Activated CD4-positive, alpha-beta T cell treated with anti-CD3 and anti-CD28 coated beads, Interleukin-2, amount 50 U/mL, for 16 hours (primary cell): ENCODE data around the gene PRAMEF18.
A peak's percentile ranks its signal among the peaks of the same experiment; 100 is the strongest.
"Not testable (repeated sequence)": the region's sequence is repeated elsewhere in the genome, so short reads cannot be mapped to it uniquely, and the experiment has no call there.

Experiments
- DNase-seq: peaks from one replicate; pipeline ENCODE4 v3.0.0-alpha.2; 2020

PRAMEF18 gene, protein sequence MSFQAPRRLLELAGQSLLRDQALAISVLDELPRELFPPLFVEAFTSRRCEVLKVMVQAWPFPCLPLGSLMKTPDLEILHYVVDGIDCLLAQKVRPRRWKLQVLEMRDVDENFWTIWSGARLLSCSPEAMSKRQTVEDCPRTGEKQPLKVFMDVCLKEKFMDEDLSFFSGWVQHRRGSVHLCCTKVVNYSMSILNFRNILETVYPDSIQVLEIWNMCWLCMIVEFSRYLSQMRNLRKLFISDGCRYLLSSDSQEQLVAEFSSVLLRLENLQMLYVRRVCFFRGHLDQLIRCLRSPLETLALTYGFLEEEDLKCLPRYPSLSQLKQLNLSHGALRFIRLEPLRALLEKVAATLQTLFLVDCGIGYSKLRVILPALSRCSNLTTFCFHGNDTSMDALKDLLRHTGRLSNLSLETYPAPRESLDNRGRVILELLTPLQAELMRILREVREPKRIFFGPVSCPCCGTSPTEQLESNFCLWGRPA

GRCh38 chr1:13225675-13226204 is at the start of gene PRAMEF18:
PRAMEF18 (minus strand) TSS chr1:13226154; CDS start chr1:13226106, 48 bp downstream.
- not testable (repeated sequence) for DNase-seq

- DNase-seq, result not testable (repeated sequence)
Measured at GRCh38 chr1:13265124-13265523, 39.2 kb upstream of the PRAMEF18 start.

DNA sequence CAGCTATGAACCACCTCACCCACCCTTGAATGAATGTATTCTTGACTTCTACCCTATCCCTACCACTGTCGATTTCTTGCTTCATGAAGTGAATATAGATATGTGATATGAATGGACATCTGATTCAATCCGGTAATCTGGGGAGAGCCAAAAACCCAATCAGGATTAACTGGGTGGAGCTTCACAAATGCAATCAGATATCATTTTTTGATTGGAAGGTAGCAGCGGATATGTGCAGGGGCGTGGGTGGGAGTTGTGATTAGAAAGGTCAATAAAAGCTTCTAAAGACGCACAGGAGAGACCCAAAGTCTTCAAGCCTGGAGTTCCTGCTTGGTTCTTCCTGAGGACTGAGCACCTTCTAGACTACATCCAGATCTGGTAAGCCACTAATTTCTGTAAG is 27.9 kb upstream of the PRAMEF18 start, which contains the start of gene PRAMEF5:
TSS of gene PRAMEF5 (plus strand) at position 301 of the 400 bp plus-strand sequence. CDS start 5,071 bp downstream, outside the sequence.
- DNase-seq, result not testable (repeated sequence)

DNA sequence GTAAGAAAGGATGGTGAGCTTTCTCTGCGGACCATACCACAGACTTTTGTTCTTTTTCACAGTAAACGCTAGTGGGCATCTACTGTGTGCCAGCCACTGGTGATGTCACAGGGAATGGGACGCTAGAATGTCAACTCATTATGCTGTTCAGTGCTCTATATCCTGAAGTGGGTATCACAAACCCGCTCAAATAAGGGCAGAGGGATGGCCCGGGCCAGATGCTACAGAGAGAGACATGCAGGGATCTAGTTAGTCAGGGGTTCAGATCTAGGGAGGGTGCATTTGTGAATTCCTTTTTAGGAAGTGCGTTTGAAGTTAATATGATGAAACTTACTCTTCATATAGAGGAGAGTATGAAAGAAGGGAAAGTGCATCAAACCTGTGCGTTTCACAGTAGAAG is 21.2 kb upstream of the PRAMEF18 start:
- DNase-seq, result not testable (repeated sequence)

DNA sequence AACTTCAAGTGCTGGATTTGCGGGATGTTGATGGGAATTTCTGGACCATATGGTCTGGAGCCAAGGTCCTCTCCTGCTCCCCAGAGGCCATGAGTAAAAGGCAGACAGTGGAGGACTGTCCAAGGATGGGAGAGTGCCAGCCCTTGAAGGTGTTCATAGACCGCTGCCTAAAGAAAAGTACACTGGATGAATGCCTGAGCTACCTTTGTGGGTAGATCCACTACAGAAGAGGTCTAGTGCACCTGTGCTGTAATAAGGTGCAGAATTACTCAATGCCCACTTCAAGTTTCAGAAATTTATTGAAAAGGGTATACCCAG is 20.6 kb upstream of the PRAMEF18 start:
- DNase-seq, result not testable (repeated sequence)

GRCh38 chr1:13245841-13246553 is 20.0 kb upstream of the PRAMEF18 start:
- DNase-seq, result not testable (repeated sequence)

DNA sequence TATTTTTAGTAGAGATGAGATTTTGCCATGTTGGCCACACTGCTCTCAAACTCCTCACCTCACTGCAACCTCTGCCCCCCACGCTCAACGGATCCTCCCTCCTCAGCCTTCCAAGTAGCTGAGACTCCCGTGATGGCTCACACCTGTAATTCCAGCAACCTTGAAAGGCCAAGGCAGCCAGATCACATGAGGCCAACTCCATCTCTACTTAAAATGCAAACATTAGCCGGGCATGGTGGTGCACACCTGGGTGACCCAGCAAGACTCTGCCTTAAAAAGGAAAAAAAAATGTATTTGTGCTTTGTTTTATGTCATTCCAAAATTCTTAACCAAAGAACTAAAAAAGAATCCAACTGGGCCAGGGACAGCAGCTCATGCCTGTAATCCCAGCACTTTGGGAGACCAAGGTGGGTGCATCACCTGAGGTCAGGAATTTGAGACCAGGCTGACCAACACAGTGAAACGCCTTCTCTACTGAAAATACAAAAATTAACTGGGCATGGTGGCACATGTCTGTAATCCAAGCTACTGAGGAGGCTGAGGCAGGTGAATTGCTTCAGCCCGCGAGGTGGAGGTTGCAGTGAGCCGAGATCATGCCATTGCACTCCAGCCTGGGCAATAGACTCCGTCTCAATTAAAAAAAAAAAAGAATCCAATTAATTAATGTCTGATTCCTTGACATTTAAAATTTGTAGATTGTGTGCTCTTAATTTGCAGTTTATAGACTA is 17.7 kb upstream of the PRAMEF18 start:
- DNase-seq, result not testable (repeated sequence)

DNA sequence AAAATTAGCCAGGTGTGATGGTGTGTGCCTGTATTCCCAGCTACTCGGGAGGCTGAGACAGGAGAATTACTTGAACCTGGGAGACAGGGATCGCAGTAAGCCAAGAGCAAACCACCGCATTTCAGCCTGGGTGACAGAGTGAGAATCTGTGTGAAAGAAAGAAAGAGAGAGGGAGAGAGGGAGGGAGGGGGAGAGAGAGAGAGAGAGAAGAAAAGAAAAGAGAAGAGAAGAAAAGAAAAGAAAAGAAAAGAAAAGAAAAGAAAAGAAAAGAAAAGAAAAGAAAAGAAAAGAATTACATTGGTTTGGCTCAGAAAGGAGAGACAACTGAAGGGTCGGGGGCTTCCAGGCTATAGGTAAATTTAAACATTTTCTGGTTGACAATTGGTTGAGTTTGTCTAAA is 13.7 kb upstream of the PRAMEF18 start:
- DNase-seq, result not testable (repeated sequence)

DNA sequence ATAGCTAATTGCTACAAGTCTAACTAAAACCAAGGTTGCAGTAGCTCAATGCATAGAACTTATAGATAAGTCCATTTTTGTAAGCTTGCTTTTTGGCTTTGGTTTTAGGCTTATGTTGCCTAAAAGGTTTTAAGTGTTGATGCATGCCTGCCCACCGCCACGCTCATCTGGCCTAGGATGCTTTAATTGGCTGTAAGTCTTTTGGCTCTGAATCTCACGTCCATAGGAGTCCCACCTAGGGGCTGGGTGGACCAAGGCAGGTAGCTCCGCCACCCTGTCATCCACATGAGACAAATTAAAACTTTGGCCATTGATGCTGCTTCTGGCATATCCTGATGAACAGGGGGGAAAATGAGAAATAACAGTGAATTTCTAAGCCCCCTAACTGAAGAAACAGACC is 11.6 kb upstream of the PRAMEF18 start:
- DNase-seq, result not testable (repeated sequence)

GRCh38 chr1:13234057-13234456 is 8.1 kb upstream of the PRAMEF18 start:
- DNase-seq, result not testable (repeated sequence)

GRCh38 chr1:13232056-13232455 is 6.1 kb upstream of the PRAMEF18 start:
- DNase-seq, result not testable (repeated sequence)

DNA sequence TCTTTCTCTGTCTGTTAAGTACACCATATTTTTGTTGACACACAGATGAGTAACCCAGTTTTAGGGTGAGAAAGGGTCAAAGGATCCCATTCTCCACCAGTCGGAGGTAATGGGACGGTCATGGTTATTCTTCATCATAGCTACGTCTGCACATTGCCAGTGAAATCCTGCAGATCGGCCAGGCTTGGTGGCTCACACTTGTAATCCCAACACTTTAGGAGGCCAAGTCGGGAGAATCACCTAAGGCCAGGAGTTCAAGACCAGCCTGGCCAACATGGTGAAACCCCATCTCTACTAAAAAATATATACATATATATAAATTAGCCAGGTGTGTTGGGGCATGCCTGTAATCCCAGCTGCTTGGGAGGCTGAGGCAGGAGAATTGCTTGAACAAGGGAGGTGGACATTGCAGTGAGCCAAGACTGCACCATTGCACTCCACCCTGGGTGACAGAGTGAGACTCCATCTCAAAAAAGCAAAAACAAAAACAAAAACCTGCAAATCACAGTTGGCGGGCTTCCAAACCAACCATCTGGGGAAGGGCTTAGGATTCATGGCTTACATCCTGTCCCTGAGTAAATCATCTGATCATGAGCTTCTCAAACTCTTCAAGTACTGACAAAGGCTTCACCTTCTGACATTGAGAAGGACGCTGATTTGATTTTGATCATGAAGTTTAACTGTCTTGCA is 5.3 kb upstream of the PRAMEF18 start:
- not testable (repeated sequence) for DNase-seq

DNA sequence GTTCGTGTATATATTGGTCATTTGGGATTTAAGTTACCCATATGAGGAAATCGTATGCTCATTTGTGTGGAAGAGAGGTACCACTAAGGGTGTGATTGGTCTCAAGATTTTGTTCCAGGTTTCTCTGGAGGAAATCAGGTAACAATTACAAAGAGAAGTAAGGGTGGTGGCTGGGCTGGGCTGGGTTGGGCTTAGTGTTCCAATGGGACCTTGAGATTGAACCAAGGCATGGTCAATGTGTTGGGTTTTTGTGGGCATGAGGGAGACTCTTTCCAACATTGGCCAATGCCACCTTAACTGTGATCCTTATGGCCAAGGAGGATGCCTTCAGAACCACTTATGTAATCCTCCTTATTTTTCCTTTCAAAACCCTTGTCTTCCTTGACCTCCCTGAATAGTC is 4.6 kb upstream of the PRAMEF18 start:
- not testable (repeated sequence) for DNase-seq

DNA sequence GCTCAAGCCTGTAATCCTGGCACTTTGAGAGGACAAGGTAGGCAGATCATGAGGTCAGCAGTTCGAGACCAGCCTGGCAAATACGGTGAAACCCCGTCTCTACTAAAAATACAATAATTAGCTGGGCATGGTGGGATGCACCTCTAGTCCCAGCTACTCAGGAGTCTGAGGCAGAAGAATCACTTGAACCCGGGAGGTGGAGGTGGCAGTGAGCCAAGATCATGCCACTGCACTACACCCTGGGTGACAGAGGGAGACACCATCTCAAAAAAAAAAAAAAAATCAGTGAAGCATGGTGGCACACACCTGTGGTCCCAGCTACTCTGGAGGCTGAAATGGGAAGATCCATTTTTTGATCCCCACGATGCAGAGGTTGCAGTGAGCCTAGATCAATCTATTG is 4.1 kb upstream of the PRAMEF18 start:
- DNase-seq, result not testable (repeated sequence)

DNA sequence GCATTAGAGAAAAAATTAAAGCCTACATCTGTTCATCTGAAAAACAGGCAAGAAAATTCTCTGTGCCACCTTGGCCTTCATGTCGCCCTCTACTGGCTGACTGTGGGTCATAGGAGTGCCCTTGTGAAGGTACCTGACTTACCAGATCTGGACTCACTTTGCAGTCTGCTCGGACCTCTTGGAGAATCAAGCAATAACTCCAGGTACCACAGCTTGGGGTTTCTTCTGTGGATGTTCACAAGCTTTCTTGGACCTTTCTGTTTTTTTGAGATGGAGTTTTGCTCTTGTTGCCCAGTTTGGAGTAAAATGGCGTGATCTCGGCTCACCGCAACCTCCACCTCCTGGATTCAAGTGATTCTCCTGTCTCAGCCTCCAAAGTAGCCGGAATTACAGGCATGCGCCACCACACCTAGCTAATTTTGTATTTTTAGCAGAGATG is 2.4 kb upstream of the PRAMEF18 start:
- DNase-seq, result peak; percentile 45

- not testable (repeated sequence) for DNase-seq
Measured at GRCh38 chr1:13227271-13228055, 1.5 kb upstream of the PRAMEF18 start.

- DNase-seq, result no peak
Measured at GRCh38 chr1:13224480-13225060, 1.4 kb downstream of the PRAMEF18 start.

DNA sequence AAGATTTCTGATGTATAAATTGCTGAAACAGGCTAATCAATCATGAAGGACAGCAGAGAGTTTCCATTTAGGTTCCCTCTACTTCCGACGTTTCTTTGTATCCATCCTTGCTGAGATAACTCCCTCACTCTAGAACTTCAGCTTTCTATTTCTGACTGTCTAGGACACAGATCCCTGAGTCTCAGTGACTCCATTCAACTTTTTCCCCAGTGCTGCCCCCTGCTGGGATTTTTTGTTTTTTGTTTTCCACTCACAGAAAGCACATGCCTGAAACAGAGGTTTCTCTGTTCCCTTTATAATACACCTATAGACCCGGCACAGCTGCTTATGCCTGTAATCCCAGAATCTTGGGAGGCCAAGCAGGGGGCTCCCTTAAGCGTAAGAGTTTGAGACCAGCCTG is 3.2 kb downstream of the PRAMEF18 start:
- not testable (repeated sequence) for DNase-seq

GRCh38 chr1:13219203-13219602 is 6.8 kb downstream of the PRAMEF18 start:
- not testable (repeated sequence) for DNase-seq

- not testable (repeated sequence) for DNase-seq
Measured at GRCh38 chr1:13216619-13217018, 9.3 kb downstream of the PRAMEF18 start.

DNA sequence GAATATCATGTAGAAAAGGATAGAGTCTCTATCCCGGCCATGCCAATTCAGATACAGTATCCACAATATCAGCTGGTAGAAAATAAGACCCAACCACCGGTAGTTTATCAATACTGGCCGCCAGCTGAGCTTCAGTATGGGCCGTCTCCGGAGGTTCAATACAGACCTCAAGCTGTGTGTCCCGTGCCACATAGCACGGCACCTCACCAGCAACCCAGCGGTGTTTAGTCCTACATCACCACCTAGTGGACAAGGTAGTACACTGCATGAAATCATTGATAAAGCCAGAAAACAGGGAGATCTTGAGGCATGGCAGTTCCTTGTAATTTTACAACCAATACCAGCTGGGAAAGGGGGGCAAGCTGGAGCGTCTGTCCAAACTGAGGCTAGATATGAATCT is 17.2 kb downstream of the PRAMEF18 start:
- not testable (repeated sequence) for DNase-seq
